ENCODE results near the gene PARD6G.

GRCh38 chr18:80140455-80140985 is 106.8 kb downstream of the PARD6G start:
- no peak for TF ChIP-seq EZH2 (IDR thresholded peaks at IDR 0.05; ENCODE audit: insufficient read depth, poor library complexity, severe bottlenecking)
- no peak for TF ChIP-seq EZH2phosphoT487 (IDR thresholded peaks at IDR 0.05; ENCODE audit: insufficient read depth, low read depth)

Measured in GM23248 (cell line).